HepG2 (cell line): Measurements from ENCODE around the gene ZNF547. TPM values are rescaled to one million over a fixed set of nuclear protein-coding genes. Genes with fewer than 3 reads are reported as not detected.

ENCODE experiments used
- ATAC-seq: fragments of 200-7000 bp; cut with Tn5 transposase; 3 replicates; pipeline ENCODE4 v1.9.1; 2020; ENCODE audit warnings: mild to moderate bottlenecking, moderate library complexity
- BruUV-seq: library from RNA; stranded (reverse); fragments of 400-500 nt; replicated peaks from 2 replicates; lab custom pipeline; 2021; lab: Mats Ljungman, UMichigan
- CTCF ChIA-PET: fragments of 300-600 bp; formaldehyde crosslinking; extraction: SDS; loops from one replicate; lab custom pipeline; 2021; ENCODE audit warnings: low total read pairs, inconsistent platforms, low intra/inter-chr PET ratio; lab: Yijun Ruan, JAX
- POLR2A ChIA-PET: fragments of 350-600 bp; sonication (Branson Sonifier 250); formaldehyde crosslinking; loops from one replicate; lab custom pipeline; 2020; ENCODE audit warnings: antibody characterized with exemption, inconsistent platforms; lab: Yijun Ruan, JAX
- DNase-seq: peaks from one replicate; pipeline ENCODE4 v3.0.0-alpha.2; 2015; ENCODE audit warnings: low spot score
- FAIRE-seq: peaks from 3 replicates; lab custom pipeline; 2011; peaks lifted over from hg19 to GRCh38; lab: Jason Lieb, UNC
- H2AFZ ChIP-seq: one replicate; pipeline ENCODE4 v1.6.1; 2011; ENCODE audit warnings: low read length, inconsistent platforms
- H3K27ac ChIP-seq: fragments of 300-600 bp; 3 replicates; pipeline ENCODE4 v1.8.0; 2011; ENCODE audit warnings: mixed run types, mild to moderate bottlenecking, mixed read lengths, low read length, inconsistent platforms; ENCODE audit not compliant: insufficient read depth; ENCODE audit errors: extremely low read length
- H3K27me3 ChIP-seq, 2 experiments: fragments of 200-600 bp in 1 of 2; 2 replicates in 1 of 2; 3 replicates in 1 of 2; pipeline versions ENCODE4 v1.6.0 to v1.8.0; 2011; ENCODE audit warnings: low read length in 2 of 2, mild to moderate bottlenecking in 2 of 2, moderate library complexity in 2 of 2, inconsistent platforms in 1 of 2; ENCODE audit not compliant: insufficient read depth in 2 of 2, control insufficient read depth in 1 of 2
- H3K36me3 ChIP-seq, 2 experiments: fragments of 200-600 bp in 1 of 2; replicated peaks in 1 of 2; 2 replicates in 1 of 2; 3 replicates in 1 of 2; pipeline versions ENCODE4 v1.5.1 to v1.8.0; 2011; ENCODE audit warnings: low read length in 2 of 2, inconsistent platforms in 1 of 2; ENCODE audit not compliant: insufficient read depth in 2 of 2, control insufficient read depth in 1 of 2
- H3K4me1 ChIP-seq: 2 replicates; pipeline ENCODE4 v1.5.1; 2012; ENCODE audit warnings: low read length, inconsistent platforms; ENCODE audit not compliant: insufficient read depth
- H3K4me2 ChIP-seq: 2 replicates; pipeline ENCODE4 v1.6.0; 2011; ENCODE audit warnings: low read depth, low read length, inconsistent platforms
- H3K4me3 ChIP-seq, 3 experiments: fragments of 200-600 bp in 1 of 3; sonication (generic), shearing (Covaris generic) in 1 of 3; replicated peaks in 1 of 3; 2 replicates each; pipeline ENCODE4 v1.5.1; 2011 to 2016; ENCODE audit warnings: low read length in 3 of 3, inconsistent platforms in 2 of 3, low read depth in 2 of 3, mild to moderate bottlenecking in 2 of 3, control low read depth in 1 of 3, mixed read lengths in 1 of 3; ENCODE audit not compliant: insufficient read depth in 1 of 3
- H3K79me2 ChIP-seq: one replicate; pipeline ENCODE4 v1.6.1; 2011; ENCODE audit warnings: low read length, inconsistent platforms; ENCODE audit not compliant: insufficient read depth
- H3K9ac ChIP-seq: 2 replicates; pipeline ENCODE4 v1.6.0; 2011; ENCODE audit warnings: mild to moderate bottlenecking, low read depth, low read length, inconsistent platforms; ENCODE audit not compliant: insufficient read depth
- H3K9me3 ChIP-seq: 2 replicates; pipeline ENCODE4 v1.5.1; 2012; ENCODE audit warnings: mild to moderate bottlenecking, low read length
- H4K20me1 ChIP-seq: 2 replicates; pipeline ENCODE4 v1.6.0; 2011; ENCODE audit warnings: inconsistent platforms, mild to moderate bottlenecking, low read length, moderate library complexity; ENCODE audit not compliant: insufficient read depth
- CCAR2 ChIP-seq: fragments of 200-400 bp; formaldehyde crosslinking; optimal IDR thresholded peaks from 2 replicates; pipeline ENCODE3; 2018; ENCODE audit warnings: low read depth, mild to moderate bottlenecking, low read length, moderate library complexity
- CREB1 ChIP-seq, 2 experiments: fragments of 450-650 bp in 1 of 2; IDR thresholded peaks; 2 replicates each; pipeline ENCODE4 v1.6.1; 2016 to 2017; ENCODE audit warnings: control low read depth in 1 of 2, mild to moderate bottlenecking in 1 of 2, missing compliant biosample characterization in 1 of 2, missing genetic modification characterization in 1 of 2
- EP300 ChIP-seq, 3 experiments: sonication (generic) in 1 of 3; formaldehyde crosslinking in 1 of 3; IDR thresholded peaks; 2 replicates each; pipeline versions ENCODE4 v1.5.1 to v1.6.1; 2011 to 2020; ENCODE audit warnings: low read depth in 2 of 3, low read length in 2 of 3, borderline replicate concordance in 1 of 3, improper control_type of control experiment in 1 of 3, mild to moderate bottlenecking in 1 of 3, missing genetic modification reagents in 1 of 3, moderate library complexity in 1 of 3
- MBD4 ChIP-seq: IDR thresholded peaks from 2 replicates; pipeline ENCODE4 v1.6.1; 2012; ENCODE audit warnings: low read length, inconsistent platforms, borderline replicate concordance
- MZF1 ChIP-seq: sonication (generic); formaldehyde crosslinking; IDR thresholded peaks from 2 replicates; pipeline ENCODE4 v1.8.1; 2023; ENCODE audit warnings: mild to moderate bottlenecking, missing genetic modification reagents, borderline replicate concordance
- ONECUT2 ChIP-seq: sonication (generic); formaldehyde crosslinking; IDR thresholded peaks from 2 replicates; pipeline ENCODE4 v1.4.0; 2020; ENCODE audit warnings: missing genetic modification reagents
- POGZ ChIP-seq: sonication (generic); formaldehyde crosslinking; IDR thresholded peaks from 2 replicates; pipeline ENCODE4 v1.4.0; 2020; ENCODE audit warnings: mild to moderate bottlenecking, missing genetic modification reagents
- POLR2AphosphoS5 ChIP-seq: IDR thresholded peaks from 2 replicates; pipeline ENCODE4 v1.6.1; 2012; ENCODE audit warnings: low read depth, low read length
- RFX1 ChIP-seq: fragments of 450-650 bp; IDR thresholded peaks from 2 replicates; pipeline ENCODE4 v1.6.1; 2017
- RNF2 ChIP-seq: fragments of 450-650 bp; conservative IDR thresholded peaks from 2 replicates; pipeline ENCODE4 v1.6.1; 2016; ENCODE audit warnings: low read depth
- TOE1 ChIP-seq: sonication (generic); formaldehyde crosslinking; IDR thresholded peaks from 2 replicates; pipeline ENCODE4 v1.4.0; 2020; ENCODE audit warnings: mild to moderate bottlenecking, missing genetic modification reagents
- ZFP36L2 ChIP-seq: sonication (generic); formaldehyde crosslinking; IDR thresholded peaks from 2 replicates; pipeline ENCODE4 v1.4.0; 2020; ENCODE audit warnings: missing genetic modification reagents
- ZNF333 ChIP-seq: sonication (generic); formaldehyde crosslinking; IDR thresholded peaks from 2 replicates; pipeline ENCODE4 v1.4.0; 2020; ENCODE audit warnings: mild to moderate bottlenecking, missing genetic modification reagents, borderline replicate concordance
- ZNF691 ChIP-seq: sonication (generic); formaldehyde crosslinking; IDR thresholded peaks from 2 replicates; pipeline ENCODE4 v1.4.0; 2020; ENCODE audit warnings: missing genetic modification reagents, low read depth, mild to moderate bottlenecking, borderline replicate concordance
- ZNF784 ChIP-seq: sonication (generic); formaldehyde crosslinking; IDR thresholded peaks from 2 replicates; pipeline ENCODE4 v1.5.1; 2020; ENCODE audit warnings: missing genetic modification reagents, mild to moderate bottlenecking, borderline replicate concordance
- WGBS: methylation state at CpG from one replicate; pipeline ENCODE4 v1.1.6; 2017; ENCODE audit warnings: low lambda C conversion rate; 5-methylcytosine and 5-hydroxymethylcytosine counted together
- in situ Hi-C: cut with HindIII; loops from 2 replicates; pipeline ENCODE4 v1.10.0; 2017; ENCODE audit warnings: low pct_unique_long_range_greater_than_20kb; ENCODE audit not compliant: extremely low pct_ligation_motif_present
- intact Hi-C: fragments of 100-400 bp; cut with micrococcal nuclease; formaldehyde crosslinking; loops from one replicate; pipeline ENCODE4 v1.10.0; 2022; ENCODE audit not compliant: unreplicated experiment
- polyA plus RNA-seq, 8 experiments: library from polyadenylated mRNA; depleted of rRNA in 3 of 8; stranded (reverse) in 7 of 8; unstranded in 1 of 8; fragments of >200 nt; fragmentation: Illumina TruSeq in 4 of 8; extraction: Trizol in 4 of 8; gene quantifications; 2 replicates each; pipeline versions ENCODE4 v1.2.1 to v1.2.3, GENCODE V29; 2011 to 2016; ENCODE audit warnings: low read depth in 4 of 8, missing spikeins in 1 of 8, mixed read lengths in 1 of 8; ENCODE audit not compliant: insufficient read depth in 1 of 8
- total RNA-seq, 5 experiments: library from RNA; depleted of rRNA; stranded (reverse); fragments of >200 nt; fragmentation: Illumina TruSeq; extraction: Trizol; gene quantifications; 2 replicates each; pipeline ENCODE4 v1.2.3, GENCODE V29; 2016; ENCODE audit warnings: low read depth in 1 of 5
- TF ChIP-seq, protein P1 (sequence below): sonication (generic); formaldehyde crosslinking; IDR thresholded peaks from 2 replicates; pipeline ENCODE4 v1.5.0; 2020; ENCODE audit warnings: mild to moderate bottlenecking, missing genetic modification reagents, borderline replicate concordance

The ZNF547 gene
- total and polyA plus RNA-seq, 2 of the 13 experiments (the other 11 are each of a cell fraction or from before 2014, with no cell fraction given) = 2.0 to 2.6 TPM

DNA sequence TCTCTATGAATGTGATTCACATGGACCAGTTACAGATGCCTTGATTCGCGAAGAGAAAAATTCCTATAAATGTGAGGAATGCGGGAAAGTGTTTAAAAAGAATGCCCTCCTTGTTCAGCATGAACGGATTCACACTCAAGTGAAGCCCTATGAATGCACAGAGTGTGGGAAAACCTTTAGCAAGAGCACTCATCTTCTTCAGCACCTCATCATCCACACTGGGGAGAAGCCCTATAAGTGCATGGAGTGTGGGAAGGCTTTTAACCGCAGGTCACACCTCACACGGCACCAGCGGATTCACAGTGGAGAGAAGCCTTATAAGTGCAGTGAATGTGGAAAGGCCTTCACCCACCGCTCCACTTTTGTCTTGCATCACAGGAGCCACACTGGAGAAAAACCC, 35.4 kb upstream of the ZNF547 start:
- WGBS = 96% methylated on average over 8 of the region's 8 CpGs
- H3K27ac ChIP-seq = no peak overlapping the region
- H3K9me3 ChIP-seq = no peaks in the 10 kb centered on the region
- ATAC-seq (no peak), FAIRE-seq (no peak), DNase-seq (no peak)
- TSS peak; percentile 21 for BruUV-seq
- H3K9ac ChIP-seq = no peak overlapping the region
- H3K27me3 ChIP-seq = no peaks in the 10 kb centered on the region
- ChIA-PET CTCF (no interaction called here), POLR2A (no interaction called here)
- peaks cover 2% of the 10 kb centered on the region for H3K79me2 ChIP-seq
- no peaks in the 10 kb centered on the region for H4K20me1 ChIP-seq
- H3K4me2 ChIP-seq = no peak overlapping the region
- H3K36me3 ChIP-seq = peaks cover 21 to 53% of the 10 kb centered on the region in 2 experiments
- intact Hi-C loops (no loop called here), in situ Hi-C loops (no loop called here)
- H2AFZ ChIP-seq = no peak overlapping the region
- 0 out of 2 replicates have a peak, but pooled peaks cover under 1% of the 10 kb centered on the region for H3K4me1 ChIP-seq
- H3K4me3 ChIP-seq = no peak overlapping the region
- TF ChIP-seq ZNF784 (CRISPR knock-in tag) (no peak), ZNF691 (CRISPR knock-in tag) (no peak), RNF2 (no peak), ZNF333 (CRISPR knock-in tag) (no peak), CCAR2 (no peak), CREB1 (IDR thresholded peaks at IDR 0.05) (no peak), CREB1 (CRISPR knock-in tag; IDR thresholded peaks at IDR 0.05) (no peak), MBD4 (no peak), ONECUT2 (no peak), TOE1 (CRISPR knock-in tag) (no peak), EP300 (IDR thresholded peaks at IDR 0.05; ENCODE audit: low read depth in 2 of 2, low read length in 2 of 2) (no peak), EP300 (CRISPR knock-in tag; IDR thresholded peaks at IDR 0.05; ENCODE audit: borderline replicate concordance) (no peak), MZF1 (CRISPR knock-in tag) (no peak), ZFP36L2 (CRISPR knock-in tag) (no peak), RFX1 (no peak), POGZ (CRISPR knock-in tag) (no peak), POLR2AphosphoS5 (no peak)
- TF ChIP-seq, protein P1, sequence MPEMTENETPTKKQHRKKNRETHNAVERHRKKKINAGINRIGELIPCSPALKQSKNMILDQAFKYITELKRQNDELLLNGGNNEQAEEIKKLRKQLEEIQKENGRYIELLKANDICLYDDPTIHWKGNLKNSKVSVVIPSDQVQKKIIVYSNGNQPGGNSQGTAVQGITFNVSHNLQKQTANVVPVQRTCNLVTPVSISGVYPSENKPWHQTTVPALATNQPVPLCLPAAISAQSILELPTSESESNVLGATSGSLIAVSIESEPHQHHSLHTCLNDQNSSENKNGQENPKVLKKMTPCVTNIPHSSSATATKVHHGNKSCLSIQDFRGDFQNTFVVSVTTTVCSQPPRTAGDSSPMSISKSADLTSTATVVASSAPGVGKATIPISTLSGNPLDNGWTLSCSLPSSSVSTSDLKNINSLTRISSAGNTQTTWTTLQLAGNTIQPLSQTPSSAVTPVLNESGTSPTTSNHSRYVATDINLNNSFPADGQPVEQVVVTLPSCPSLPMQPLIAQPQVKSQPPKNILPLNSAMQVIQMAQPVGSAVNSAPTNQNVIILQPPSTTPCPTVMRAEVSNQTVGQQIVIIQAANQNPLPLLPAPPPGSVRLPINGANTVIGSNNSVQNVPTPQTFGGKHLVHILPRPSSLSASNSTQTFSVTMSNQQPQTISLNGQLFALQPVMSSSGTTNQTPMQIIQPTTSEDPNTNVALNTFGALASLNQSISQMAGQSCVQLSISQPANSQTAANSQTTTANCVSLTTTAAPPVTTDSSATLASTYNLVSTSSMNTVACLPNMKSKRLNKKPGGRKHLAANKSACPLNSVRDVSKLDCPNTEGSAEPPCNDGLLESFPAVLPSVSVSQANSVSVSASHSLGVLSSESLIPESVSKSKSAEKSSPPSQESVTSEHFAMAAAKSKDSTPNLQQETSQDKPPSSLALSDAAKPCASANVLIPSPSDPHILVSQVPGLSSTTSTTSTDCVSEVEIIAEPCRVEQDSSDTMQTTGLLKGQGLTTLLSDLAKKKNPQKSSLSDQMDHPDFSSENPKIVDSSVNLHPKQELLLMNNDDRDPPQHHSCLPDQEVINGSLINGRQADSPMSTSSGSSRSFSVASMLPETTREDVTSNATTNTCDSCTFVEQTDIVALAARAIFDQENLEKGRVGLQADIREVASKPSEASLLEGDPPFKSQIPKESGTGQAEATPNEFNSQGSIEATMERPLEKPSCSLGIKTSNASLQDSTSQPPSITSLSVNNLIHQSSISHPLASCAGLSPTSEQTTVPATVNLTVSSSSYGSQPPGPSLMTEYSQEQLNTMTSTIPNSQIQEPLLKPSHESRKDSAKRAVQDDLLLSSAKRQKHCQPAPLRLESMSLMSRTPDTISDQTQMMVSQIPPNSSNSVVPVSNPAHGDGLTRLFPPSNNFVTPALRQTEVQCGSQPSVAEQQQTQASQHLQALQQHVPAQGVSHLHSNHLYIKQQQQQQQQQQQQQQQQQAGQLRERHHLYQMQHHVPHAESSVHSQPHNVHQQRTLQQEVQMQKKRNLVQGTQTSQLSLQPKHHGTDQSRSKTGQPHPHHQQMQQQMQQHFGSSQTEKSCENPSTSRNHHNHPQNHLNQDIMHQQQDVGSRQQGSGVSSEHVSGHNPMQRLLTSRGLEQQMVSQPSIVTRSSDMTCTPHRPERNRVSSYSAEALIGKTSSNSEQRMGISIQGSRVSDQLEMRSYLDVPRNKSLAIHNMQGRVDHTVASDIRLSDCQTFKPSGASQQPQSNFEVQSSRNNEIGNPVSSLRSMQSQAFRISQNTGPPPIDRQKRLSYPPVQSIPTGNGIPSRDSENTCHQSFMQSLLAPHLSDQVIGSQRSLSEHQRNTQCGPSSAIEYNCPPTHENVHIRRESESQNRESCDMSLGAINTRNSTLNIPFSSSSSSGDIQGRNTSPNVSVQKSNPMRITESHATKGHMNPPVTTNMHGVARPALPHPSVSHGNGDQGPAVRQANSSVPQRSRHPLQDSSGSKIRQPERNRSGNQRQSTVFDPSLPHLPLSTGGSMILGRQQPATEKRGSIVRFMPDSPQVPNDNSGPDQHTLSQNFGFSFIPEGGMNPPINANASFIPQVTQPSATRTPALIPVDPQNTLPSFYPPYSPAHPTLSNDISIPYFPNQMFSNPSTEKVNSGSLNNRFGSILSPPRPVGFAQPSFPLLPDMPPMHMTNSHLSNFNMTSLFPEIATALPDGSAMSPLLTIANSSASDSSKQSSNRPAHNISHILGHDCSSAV (CRISPR knock-in tag) = no peak
